ENCODE data around the gene SH3BP4.

GRCh38 chr2:235005023-235005422 lies 53.2 kb downstream of the SH3BP4 start:
- TF ChIP-seq POLR2A (IDR thresholded peaks at IDR 0.05; ENCODE audit: low read length) (no peak), GATA1 (IDR thresholded peaks at IDR 0.05; ENCODE audit: low read depth, low read length) (no peak)

All from erythroblast (primary cell).